Measurements from ENCODE around the gene ACE2. TPM values are rescaled to one million over a fixed set of nuclear protein-coding genes. Genes with fewer than 3 reads are reported as not detected.

The ACE2 gene
- total RNA-seq, 1 experiment from 2014 or later: not detected

DNA sequence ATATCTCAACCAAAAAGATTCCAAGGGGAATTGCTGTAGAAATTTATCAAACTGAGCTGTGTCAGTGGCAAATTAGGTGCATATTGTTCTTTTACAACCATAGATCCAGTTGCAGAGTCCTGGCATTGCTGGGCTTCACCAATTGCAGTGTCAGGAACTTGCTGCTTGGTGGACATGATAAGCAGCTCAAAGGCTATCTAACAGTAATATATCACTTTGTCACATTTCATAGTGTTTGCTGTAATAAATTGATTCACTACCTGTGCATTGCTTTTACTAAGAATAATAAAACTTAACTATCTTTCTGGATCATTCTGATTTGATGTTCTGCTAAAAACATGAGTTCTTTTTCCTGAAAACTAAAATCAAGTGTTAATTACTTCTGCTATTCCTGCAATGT, 30.9 kb upstream of the ACE2 start:
- Histone ChIP-seq H3K23ac (ENCODE audit: insufficient read length, low read depth, low read length) (no peak overlapping the region), H3K9ac (ENCODE audit: extremely low read depth, insufficient read length, low read length) (no peak overlapping the region), H2BK120ac (ENCODE audit: low read depth, low read length, poor library complexity, severe bottlenecking) (no peak overlapping the region), H4K91ac (ENCODE audit: insufficient read length, low read depth, low read length) (no peak overlapping the region), H4K20me1 (ENCODE audit: control insufficient read depth, insufficient read depth, insufficient read length) (no peaks in the 10 kb centered on the region), H3K9me3 (ENCODE audit: control insufficient read depth, low read depth, low read length) (no peaks in the 10 kb centered on the region), H3K4ac (ENCODE audit: low read depth, low read length) (no peak overlapping the region), H2AK5ac (ENCODE audit: insufficient read length, low read length) (no peak overlapping the region), H2BK12ac (ENCODE audit: insufficient read length, low read depth, low read length) (no peak overlapping the region), H3K4me1 (ENCODE audit: insufficient read depth, low read length) (no peaks in the 10 kb centered on the region), H3T11ph (ENCODE audit: low read length) (no peak overlapping the region), H3K4me2 (ENCODE audit: insufficient read depth, insufficient read length, low read length) (no peak overlapping the region), H2BK20ac (ENCODE audit: low read depth, low read length, poor library complexity, severe bottlenecking) (no peak overlapping the region), H3K79me2 (ENCODE audit: insufficient read depth, low read length) (no peaks in the 10 kb centered on the region), H3K27me3 (ENCODE audit: insufficient read depth, low read length) (no peaks in the 10 kb centered on the region), H4K5ac (ENCODE audit: insufficient read length, low read depth, low read length) (no peak overlapping the region), H3K79me1 (ENCODE audit: insufficient read depth, low read depth, low read length, poor library complexity, severe bottlenecking) (no peaks in the 10 kb centered on the region), H2AFZ (ENCODE audit: low read length) (no peak overlapping the region), H4K8ac (replicated peaks; ENCODE audit: insufficient read length, low read depth, low read length) (no peak overlapping the region), H2BK5ac (ENCODE audit: insufficient read length, low read length) (no peak overlapping the region), H3K27ac (ENCODE audit: insufficient read length, low read depth, low read length) (no peak overlapping the region), H3K14ac (ENCODE audit: insufficient read depth, low read length) (no peak overlapping the region), H3K56ac (ENCODE audit: insufficient read length, low read depth, low read length) (no peak overlapping the region), H3K23me2 (ENCODE audit: insufficient read length, low read depth, low read length, poor library complexity, severe bottlenecking) (no peaks in the 10 kb centered on the region), H2BK15ac (ENCODE audit: low read depth, low read length) (no peak overlapping the region), H3K18ac (ENCODE audit: insufficient read length, low read depth, low read length) (no peak overlapping the region)
- Mint-ChIP-seq H3K27ac (no peak overlapping the region), H3K4me1 (no peaks in the 10 kb centered on the region), H3K36me3 (ENCODE audit: insufficient read depth in 1 of 3, low read depth in 3 of 3) (no peaks in the 10 kb centered on the region), H3K27me3 (ENCODE audit: low read depth) (peaks cover 2% of the 10 kb centered on the region; the same call in 1 of the 2 replicates), H3K9me3 (no peaks in the 10 kb centered on the region), H3K4me3 (no peak overlapping the region)
- no peak for DNase-seq
- TF ChIP-seq, protein P1, sequence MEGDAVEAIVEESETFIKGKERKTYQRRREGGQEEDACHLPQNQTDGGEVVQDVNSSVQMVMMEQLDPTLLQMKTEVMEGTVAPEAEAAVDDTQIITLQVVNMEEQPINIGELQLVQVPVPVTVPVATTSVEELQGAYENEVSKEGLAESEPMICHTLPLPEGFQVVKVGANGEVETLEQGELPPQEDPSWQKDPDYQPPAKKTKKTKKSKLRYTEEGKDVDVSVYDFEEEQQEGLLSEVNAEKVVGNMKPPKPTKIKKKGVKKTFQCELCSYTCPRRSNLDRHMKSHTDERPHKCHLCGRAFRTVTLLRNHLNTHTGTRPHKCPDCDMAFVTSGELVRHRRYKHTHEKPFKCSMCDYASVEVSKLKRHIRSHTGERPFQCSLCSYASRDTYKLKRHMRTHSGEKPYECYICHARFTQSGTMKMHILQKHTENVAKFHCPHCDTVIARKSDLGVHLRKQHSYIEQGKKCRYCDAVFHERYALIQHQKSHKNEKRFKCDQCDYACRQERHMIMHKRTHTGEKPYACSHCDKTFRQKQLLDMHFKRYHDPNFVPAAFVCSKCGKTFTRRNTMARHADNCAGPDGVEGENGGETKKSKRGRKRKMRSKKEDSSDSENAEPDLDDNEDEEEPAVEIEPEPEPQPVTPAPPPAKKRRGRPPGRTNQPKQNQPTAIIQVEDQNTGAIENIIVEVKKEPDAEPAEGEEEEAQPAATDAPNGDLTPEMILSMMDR (conservative IDR thresholded peaks at IDR 0.05): no peak

All from H9 (cell line).